Activated CD8-positive, alpha-beta memory T cell treated with anti-CD3 and anti-CD28 coated beads, Interleukin-2, amount 50 U/mL, for 1 hour (primary cell): Measurements from ENCODE around the gene GALNT9.
"Not testable (repeated sequence)": the region's sequence is repeated elsewhere in the genome, so short reads cannot be mapped to it uniquely, and the experiment has no call there.

Experiments used
- DNase-seq: peaks from one replicate; pipeline ENCODE4 v3.0.0-alpha.2; 2020; ENCODE audit errors: extremely low read depth

Gene GALNT9

GRCh38 chr12:132313182-132313581, 16.2 kb downstream of the GALNT9 start:
- no peak for DNase-seq

DNA sequence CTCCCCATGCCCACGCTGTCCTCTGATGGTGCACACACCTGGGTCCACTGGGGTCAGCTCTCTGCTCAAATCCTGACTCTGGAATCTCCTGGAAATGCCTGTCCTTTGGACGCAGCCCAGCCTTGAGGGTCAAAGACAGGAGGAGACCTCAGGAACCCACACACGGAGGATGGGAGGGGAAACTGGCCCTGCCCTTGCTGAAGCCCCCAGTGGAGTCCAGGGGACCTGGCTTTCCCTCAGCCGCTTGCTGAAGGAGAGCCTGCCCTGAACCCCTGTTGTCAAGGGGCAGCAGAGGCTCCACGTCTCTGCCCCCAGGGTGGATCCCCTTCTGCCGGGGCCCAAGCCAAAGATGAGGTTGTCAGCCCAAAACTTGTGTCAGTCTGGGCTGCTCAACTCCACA, 16.9 kb downstream of the GALNT9 start:
- no peak for DNase-seq

DNA sequence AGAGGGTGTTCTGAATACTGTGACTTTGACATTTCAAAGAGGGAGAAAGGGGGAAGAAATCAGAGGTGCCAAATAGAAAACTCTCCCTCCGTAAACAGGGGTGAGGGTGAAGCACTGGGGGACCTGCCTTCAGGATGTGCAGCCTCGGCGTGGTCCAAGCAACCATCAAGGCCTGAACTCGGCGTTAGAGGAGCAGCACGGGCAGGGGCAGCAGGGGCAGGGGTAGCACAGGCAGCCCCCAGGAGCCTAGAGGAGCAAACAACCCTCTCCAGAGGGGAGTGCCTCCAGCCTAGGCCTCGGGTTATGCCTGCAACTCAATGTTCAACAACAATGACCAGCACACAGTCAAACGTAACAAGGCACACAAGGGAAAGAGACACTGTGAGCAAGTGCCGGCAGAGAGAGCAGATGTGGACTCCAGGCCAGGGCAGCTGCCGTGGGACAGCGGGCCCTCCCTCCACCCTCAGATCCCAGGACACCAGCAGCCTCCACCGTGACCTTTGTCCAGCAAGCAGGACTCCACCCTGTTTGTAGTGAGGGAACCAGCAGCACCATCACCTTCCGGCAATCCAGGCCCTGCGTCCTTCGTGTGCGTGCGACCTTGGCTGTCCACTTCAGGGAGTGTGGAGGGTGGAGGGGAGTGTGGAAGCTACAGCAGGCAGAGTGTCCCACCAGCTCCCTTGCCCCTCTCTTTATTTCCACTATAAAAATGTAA, 18.0 kb downstream of the GALNT9 start:
- DNase-seq = no peak

DNA sequence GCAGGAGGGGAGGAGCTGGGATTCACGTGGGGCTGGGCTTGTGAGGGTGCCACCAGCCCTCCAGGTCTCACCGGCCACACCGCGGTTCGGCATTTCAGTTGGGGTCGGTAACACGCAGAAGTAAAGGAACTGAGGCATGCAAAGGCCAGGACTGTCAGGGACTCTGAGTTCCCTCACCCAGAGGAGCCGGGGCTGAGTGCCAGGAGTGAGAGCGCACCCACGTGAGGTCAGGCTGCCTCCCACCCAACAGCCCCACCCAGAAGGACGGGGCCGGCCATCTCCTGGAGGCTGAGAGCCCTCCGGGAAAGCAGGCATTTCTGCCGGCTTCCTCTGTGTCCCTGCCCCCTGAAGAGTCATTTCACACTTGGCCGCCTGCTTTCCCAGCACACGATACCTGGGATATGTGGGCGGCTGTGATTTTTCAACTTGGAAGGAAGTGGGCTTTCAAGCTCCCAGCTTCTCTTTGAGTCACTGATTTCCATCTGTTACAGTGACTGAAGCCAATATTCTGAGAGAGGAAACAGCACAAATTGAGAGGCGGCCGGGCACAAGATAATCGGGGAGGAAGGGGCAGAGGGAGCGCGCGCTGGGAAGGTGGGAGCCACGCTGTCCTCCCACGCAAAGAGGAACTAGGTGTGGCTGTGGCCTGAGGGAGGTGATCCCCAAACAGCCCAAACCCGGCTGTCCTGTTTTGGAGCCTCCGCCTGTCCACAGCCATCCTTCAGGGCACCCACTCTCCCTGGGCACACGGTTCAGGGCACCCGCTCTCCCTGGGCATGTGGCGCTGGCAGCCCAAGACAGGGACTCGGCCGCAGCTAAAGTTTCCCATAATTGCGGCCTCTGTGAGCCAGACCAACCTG, 19.0 kb downstream of the GALNT9 start:
- DNase-seq = no peak

DNA sequence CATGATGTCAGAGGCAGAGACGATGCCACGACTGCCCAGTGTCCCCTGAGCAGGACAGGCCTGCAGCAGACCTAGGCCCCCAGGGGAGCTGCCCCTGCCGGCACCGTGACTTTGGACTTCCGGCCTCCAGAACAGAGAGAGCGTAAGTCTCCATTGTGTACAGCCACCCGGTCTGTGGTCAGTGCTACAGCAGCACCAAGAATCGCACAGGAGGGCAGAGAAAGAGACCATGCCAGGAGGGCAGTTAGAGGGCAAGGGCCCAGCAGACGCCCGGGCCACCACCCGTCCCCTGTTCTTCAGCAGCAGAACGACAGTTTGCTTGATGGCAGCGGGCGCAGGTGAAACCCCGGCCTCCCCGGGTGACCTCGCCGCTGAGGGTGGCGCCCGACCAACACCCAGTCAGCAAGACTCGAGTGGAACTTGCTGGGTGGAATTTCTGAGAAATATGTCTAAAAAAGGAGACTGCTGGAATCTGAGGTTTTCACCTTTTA, 19.7 kb downstream of the GALNT9 start:
- no peak for DNase-seq

GRCh38 chr12:132308853-132309595, 20.4 kb downstream of the GALNT9 start:
- DNase-seq = no peak

- DNase-seq = no peak
Measured at GRCh38 chr12:132307976-132308852, 21.2 kb downstream of the GALNT9 start.

DNA sequence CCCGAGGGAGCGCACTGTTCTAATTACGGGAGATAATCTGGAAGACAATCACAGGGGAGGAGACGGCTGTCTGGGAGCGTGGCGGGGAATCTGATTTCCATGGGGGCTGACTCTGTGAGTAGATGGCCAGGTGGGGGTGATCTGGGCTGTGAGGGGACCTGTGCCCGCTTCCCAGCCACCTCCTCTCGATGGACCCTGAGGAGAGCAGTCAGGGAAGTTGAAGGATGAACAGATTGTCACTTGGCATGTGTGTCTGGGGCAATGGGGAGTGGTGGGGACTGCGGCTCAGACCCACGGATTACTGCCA, 22.6 kb downstream of the GALNT9 start:
- DNase-seq = no peak

GRCh38 chr12:132305991-132306884, 23.2 kb downstream of the GALNT9 start:
- no peak for DNase-seq

DNA sequence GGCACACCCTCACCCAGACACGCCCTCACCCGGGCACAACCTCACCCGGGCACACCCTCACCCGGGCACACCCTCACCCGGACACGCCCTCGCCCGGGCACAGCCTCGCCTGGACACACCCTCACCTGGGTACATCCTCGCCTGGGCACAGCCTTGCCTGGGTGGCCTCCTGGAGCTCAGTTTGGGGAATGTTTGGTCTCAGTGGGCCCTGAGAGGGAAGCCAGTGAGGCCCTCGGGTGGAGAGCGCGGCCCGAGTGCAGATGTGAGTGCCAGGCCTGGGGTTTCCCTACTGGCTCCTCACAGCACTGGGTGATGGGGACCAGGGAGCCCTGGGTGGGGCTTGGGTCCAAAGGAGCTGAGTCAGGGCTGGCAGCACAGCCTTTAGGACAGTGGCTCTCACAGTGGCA, 23.8 kb downstream of the GALNT9 start:
- DNase-seq = no peak

GRCh38 chr12:132304866-132305265, 24.5 kb downstream of the GALNT9 start:
- not testable (repeated sequence) for DNase-seq

- not testable (repeated sequence) for DNase-seq
Measured at GRCh38 chr12:132303853-132304373, 25.5 kb downstream of the GALNT9 start.

DNA sequence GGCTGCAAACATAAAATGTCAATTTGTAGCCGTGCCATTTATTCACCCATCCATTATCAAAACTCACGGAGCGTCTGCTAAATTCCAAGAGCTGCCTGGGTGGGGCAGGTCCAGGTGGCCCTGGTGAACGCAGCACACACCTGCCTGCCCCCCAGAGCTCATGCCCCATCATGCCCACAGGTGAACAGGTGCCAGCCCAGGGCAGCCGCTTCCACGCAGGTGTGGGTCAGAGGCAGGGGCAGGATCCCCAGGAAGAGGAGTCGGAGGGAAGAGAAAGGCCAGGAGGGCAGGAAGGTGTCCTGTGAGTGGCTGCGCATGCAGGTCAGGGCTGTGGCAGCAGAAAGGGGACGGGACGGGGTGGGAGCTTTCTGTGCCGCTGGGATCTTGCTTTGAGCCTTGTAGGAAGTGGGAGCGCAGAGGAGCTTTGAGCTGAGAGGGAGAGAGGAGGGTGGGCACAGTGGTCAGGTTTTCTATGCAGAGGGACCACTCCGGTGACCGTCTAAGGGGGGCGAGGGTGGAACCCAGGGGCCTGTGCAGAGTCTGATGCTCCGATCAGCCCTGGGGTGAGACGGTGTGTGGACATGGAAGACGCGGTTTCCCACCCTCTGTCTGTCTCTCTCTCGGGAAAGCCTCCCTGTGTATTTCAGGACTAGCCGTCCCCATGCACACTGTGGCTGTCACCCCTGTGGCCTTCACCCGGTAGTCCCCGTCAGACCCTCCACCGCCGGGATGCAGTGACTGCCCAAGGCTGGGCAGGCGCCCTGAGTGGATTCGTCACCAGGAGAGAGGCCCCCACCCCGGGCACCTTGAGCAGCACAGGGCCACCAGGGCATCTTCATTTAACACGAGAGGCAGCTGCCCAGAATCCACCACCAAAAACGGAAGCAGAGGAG, 26.7 kb downstream of the GALNT9 start:
- DNase-seq = no peak

- no peak for DNase-seq
Measured at GRCh38 chr12:132300789-132301722, 28.3 kb downstream of the GALNT9 start.

DNA sequence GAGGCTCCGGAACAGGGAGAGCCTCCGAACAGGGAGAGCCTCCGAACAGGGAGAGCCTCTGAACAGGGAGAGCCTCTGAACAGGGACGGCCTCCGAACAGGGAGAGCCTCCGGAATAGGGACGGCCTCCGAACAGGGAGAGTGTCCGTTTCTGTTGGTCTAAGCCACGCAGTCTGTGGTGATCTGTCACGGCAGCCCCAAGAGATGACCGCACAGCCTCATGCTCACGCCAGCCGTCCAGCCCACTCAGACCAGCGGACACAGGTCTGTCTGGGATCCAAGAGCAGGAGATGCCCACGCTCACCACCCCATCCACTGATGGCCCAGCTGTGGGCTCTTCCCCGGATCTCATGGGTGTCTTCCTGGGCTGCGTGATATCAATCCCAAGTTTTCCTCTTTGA, 33.3 kb downstream of the GALNT9 start:
- no peak for DNase-seq

DNA sequence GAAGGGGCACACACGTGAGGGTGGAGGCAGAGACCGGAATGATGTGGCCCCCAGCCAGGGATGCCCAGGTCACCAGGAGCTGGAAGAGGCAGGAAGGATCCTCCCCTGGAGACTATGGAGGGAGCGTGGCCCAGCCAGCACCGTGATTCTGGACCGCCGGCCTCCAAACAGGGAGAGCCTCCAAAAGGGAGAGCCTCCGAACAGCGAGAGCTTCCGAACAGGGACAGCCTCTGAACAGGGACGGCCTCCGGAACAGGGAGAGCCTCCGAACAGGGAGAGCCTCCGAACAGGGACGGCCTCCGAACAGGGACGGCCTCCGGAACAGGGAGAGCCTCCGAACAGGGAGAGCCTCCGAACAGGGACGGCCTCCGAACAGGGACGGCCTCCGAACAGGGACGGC, 33.8 kb downstream of the GALNT9 start:
- DNase-seq = not testable (repeated sequence)

DNA sequence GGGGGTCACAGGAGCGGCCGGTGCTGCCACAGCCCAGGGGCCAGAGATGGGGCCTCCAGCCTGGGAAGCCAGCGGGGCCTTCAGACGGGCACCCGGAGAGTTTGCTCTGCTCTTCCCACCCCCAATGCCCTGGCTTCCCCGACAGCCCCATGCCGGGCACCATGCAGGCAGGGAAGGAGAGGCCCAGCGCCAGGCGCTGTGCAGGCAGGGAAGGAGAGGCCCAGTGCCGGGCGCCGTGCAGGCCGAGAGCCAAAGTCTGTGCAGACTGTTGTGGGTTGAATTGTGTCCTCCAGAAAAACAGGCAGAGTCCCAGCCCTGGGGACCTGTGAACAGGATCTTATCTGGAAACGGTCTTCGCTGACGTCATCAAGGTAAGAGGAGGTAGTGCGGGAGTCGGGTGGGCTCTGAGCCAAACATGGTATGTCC, 34.3 kb downstream of the GALNT9 start:
- no peak for DNase-seq
